ENCODE data around the gene GALC.

GRCh38 chr14:88010331-88010730 lies 17.3 kb upstream of the GALC start:
- no peak for TF ChIP-seq RAD21 (IDR thresholded peaks at IDR 0.05; ENCODE audit: low read depth)
- no peak for TF ChIP-seq EP300 (IDR thresholded peaks at IDR 0.05; ENCODE audit: borderline replicate concordance)
- no peak for TF ChIP-seq MAX (IDR thresholded peaks at IDR 0.05)
- TF ChIP-seq TAF1 (IDR thresholded peaks at IDR 0.05; ENCODE audit: low read depth): no peak

Data from Ishikawa (cell line).